GM19240 (cell line): Measurements from ENCODE around the gene FRMD4A.

ENCODE experiments used
- DNase-seq: peaks from one replicate; pipeline ENCODE4 v3.0.0; 2011; ENCODE audit warnings: low spot score; ENCODE audit not compliant: insufficient read length

FRMD4A gene

GRCh38 chr10:13708256-13708990, 622.3 kb downstream of the FRMD4A start:
- no peak for DNase-seq

- DNase-seq, result no peak
Observed at GRCh38 chr10:13707156-13707881, 623.4 kb downstream of the FRMD4A start.

GRCh38 chr10:13706604-13707003, 624.1 kb downstream of the FRMD4A start:
- no peak for DNase-seq

- no peak for DNase-seq
Observed at GRCh38 chr10:13706175-13706574, 624.5 kb downstream of the FRMD4A start.

GRCh38 chr10:13705526-13706174, 625.1 kb downstream of the FRMD4A start:
- no peak for DNase-seq

- no peak for DNase-seq
Observed at GRCh38 chr10:13704964-13705363, 625.8 kb downstream of the FRMD4A start.

- no peak for DNase-seq
Observed at GRCh38 chr10:13703997-13704536, 626.7 kb downstream of the FRMD4A start.

GRCh38 chr10:13703101-13703818, 627.5 kb downstream of the FRMD4A start:
- no peak for DNase-seq

- DNase-seq, result no peak
Observed at GRCh38 chr10:13701157-13701919, 629.4 kb downstream of the FRMD4A start.

GRCh38 chr10:13700473-13701144, 630.1 kb downstream of the FRMD4A start:
- no peak for DNase-seq

GRCh38 chr10:13699216-13699615, 631.5 kb downstream of the FRMD4A start:
- DNase-seq, result no peak

- DNase-seq, result no peak
Observed at GRCh38 chr10:13698217-13698616, 632.5 kb downstream of the FRMD4A start.

- no peak for DNase-seq
Observed at GRCh38 chr10:13696071-13696470, 634.7 kb downstream of the FRMD4A start.

GRCh38 chr10:13695588-13695987, 635.1 kb downstream of the FRMD4A start:
- DNase-seq, result no peak

- DNase-seq, result no peak
Observed at GRCh38 chr10:13693783-13694700, 636.7 kb downstream of the FRMD4A start.

- DNase-seq, result no peak
Observed at GRCh38 chr10:13690281-13690825, 640.4 kb downstream of the FRMD4A start.

- no peak for DNase-seq
Observed at GRCh38 chr10:13686331-13686752, 644.4 kb downstream of the FRMD4A start.

GRCh38 chr10:13685885-13686284, 644.8 kb downstream of the FRMD4A start:
- DNase-seq, result no peak
